ENCODE data around the gene BARX1.

BARX1 gene, protein sequence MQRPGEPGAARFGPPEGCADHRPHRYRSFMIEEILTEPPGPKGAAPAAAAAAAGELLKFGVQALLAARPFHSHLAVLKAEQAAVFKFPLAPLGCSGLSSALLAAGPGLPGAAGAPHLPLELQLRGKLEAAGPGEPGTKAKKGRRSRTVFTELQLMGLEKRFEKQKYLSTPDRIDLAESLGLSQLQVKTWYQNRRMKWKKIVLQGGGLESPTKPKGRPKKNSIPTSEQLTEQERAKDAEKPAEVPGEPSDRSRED
- total RNA-seq, result 0 to 0.17 (median 0) reads per million in 3 donors

DNA sequence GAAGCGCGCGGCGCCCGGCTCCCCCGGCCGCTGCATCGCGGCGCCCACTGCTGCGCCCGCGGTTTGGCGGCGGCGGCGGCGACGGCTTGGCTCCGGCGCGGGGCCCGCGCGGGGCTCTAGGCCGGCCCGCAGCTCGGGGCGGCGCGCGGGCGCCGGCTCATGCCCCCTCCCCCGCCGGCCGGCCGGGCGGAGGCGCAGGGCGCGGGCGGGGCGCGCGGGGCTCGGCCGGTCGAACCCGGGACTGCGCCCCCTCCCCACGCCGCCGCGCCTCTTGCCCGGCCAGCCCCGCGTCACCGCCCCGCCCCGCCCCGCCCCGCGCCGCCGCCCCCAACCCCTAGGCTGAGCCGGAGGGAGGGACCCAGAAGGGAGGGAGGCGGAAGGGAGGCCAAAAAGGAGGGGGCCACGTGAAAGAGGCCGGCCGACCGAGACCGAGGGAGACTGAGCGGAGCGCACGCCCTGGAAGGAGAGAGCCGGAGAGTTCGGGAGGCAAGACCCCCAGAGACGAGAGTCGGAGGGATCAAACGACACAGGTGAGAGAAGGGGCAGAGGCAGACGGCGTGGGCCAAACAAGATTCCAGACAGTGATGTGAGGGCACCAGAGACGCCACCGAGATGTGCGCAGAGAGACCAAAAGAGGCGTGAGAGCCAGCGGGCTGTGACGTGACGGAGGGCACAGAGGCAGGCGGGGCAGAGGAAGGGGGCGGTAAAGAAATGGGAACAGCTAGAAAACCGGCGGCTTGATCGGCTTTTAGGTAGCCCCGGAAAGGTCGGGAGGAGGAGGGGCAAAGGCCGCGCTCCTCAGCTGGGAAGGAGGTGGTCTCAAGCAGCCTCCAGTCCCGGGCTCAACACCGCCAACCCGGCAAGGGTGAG, at the start of gene BARX1:
Gene BARX1, minus strand, starts transcription at position 245 of the 870 bp plus-strand sequence. Its CDS starts 209 bp downstream, at position 36.
- H3K27ac ChIP-seq (ENCODE audit: insufficient read depth, low read length, poor library complexity, severe bottlenecking), result no peak within 1 kb of the TSS
- peaks cover 66% of the 10 kb centered on the region for H3K4me1 ChIP-seq (ENCODE audit: control insufficient read depth, insufficient read depth, low read length, poor library complexity, severe bottlenecking)
- H3K36me3 ChIP-seq (ENCODE audit: control insufficient read depth, insufficient read depth, low read length), result no peaks in the 10 kb centered on the region
- H3K4me3 ChIP-seq (ENCODE audit: insufficient read depth, low read depth, low read length, poor library complexity, severe bottlenecking), result peak within 1 kb of the TSS; percentile 28
- peak in 1 of 3 donors; percentile 13 for DNase-seq
- peaks cover 91% of the 10 kb centered on the region for H3K27me3 ChIP-seq (replicated peaks; ENCODE audit: control insufficient read depth, insufficient read depth, low read length, poor library complexity, severe bottlenecking)
- H3K9me3 ChIP-seq (ENCODE audit: control insufficient read depth, low read length), result no peaks in the 10 kb centered on the region

DNA sequence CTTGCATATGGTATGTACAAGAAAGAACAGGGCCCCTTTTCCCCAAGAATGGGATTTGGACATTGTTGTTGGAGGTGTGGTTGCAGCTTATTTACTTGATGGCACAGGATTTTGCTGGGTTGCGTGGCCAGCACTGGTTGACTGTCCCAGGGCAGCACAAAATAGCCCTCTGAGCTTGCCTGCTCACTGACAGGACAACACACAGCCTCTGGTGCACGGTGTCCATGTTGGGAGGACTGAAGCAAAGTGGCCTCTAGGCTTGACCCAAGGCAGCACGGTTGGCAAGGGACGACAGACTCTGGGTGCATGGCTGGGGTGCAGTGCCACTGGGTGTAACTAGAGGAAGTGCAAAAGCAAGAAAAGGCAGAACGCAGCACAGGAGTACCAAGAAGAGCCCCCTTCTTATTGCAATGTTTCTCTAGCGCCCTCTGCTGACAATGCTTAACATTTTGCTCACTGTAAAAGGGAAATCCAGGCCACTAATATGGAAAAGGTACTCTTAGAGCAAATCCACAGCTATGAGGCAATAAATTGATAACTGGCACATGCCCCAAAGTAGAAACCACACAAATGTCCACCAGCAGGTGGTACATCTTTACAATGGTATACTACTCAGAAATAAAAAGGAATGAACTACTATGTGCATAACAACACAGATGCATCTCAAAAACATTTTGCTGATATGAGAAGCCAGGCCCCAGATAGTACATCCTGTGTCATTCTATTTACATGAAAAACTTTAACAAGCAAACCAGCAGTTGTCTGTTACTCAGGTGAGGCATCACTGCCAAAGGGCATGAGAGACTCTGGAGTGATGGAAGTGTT, 47.4 kb upstream of the BARX1 start:
- Histone ChIP-seq H3K27ac (ENCODE audit: insufficient read depth, low read length, poor library complexity, severe bottlenecking) (no peak overlapping the region), H3K27me3 (replicated peaks; ENCODE audit: control insufficient read depth, insufficient read depth, low read length, poor library complexity, severe bottlenecking) (no peaks in the 10 kb centered on the region)
- no peak for DNase-seq

GRCh38 chr9:93996863-93997262, 41.7 kb upstream of the BARX1 start:
- Histone ChIP-seq H3K9me3 (ENCODE audit: control insufficient read depth, low read length) (no peaks in the 10 kb centered on the region), H3K4me1 (ENCODE audit: control insufficient read depth, insufficient read depth, low read length, poor library complexity, severe bottlenecking) (no peaks in the 10 kb centered on the region), H3K36me3 (ENCODE audit: control insufficient read depth, insufficient read depth, low read length) (no peaks in the 10 kb centered on the region), H3K27ac (ENCODE audit: insufficient read depth, low read length, poor library complexity, severe bottlenecking) (no peak overlapping the region), H3K27me3 (replicated peaks; ENCODE audit: control insufficient read depth, insufficient read depth, low read length, poor library complexity, severe bottlenecking) (no peaks in the 10 kb centered on the region), H3K4me3 (ENCODE audit: insufficient read depth, low read depth, low read length, poor library complexity, severe bottlenecking) (no peak overlapping the region)
- DNase-seq, result no peak

More for the DNA sequence above, 47.4 kb upstream of the BARX1 start:
- Histone ChIP-seq H3K9me3 (ENCODE audit: control insufficient read depth, low read length) (no peaks in the 10 kb centered on the region), H3K4me1 (ENCODE audit: control insufficient read depth, insufficient read depth, low read length, poor library complexity, severe bottlenecking) (no peaks in the 10 kb centered on the region), H3K4me3 (ENCODE audit: insufficient read depth, low read depth, low read length, poor library complexity, severe bottlenecking) (no peak overlapping the region), H3K36me3 (ENCODE audit: control insufficient read depth, insufficient read depth, low read length) (no peaks in the 10 kb centered on the region)

DNA sequence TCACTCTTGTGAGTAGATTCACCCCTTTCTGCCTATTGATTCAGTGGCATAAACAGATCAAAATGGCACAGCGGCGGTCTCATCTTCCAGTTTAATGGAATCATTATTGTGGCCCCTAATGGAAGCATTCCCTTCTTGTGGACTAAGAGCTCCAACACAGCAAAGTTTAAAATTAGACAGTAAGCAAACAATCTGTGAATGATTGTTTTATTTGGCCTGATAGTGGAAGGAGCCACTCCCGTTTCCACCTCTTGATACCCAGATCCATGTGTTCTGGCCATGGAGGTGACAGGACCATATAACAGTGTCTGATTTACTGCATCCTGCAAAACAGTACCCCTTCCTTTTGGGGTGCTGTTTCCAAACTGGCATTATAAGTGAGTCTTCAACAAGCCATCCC, 41.2 kb upstream of the BARX1 start:
- Histone ChIP-seq H3K9me3 (ENCODE audit: control insufficient read depth, low read length) (no peaks in the 10 kb centered on the region), H3K27ac (ENCODE audit: insufficient read depth, low read length, poor library complexity, severe bottlenecking) (no peak overlapping the region), H3K4me1 (ENCODE audit: control insufficient read depth, insufficient read depth, low read length, poor library complexity, severe bottlenecking) (no peaks in the 10 kb centered on the region), H3K4me3 (ENCODE audit: insufficient read depth, low read depth, low read length, poor library complexity, severe bottlenecking) (no peak overlapping the region), H3K27me3 (replicated peaks; ENCODE audit: control insufficient read depth, insufficient read depth, low read length, poor library complexity, severe bottlenecking) (no peaks in the 10 kb centered on the region), H3K36me3 (ENCODE audit: control insufficient read depth, insufficient read depth, low read length) (no peaks in the 10 kb centered on the region)
- DNase-seq, result no peak

DNA sequence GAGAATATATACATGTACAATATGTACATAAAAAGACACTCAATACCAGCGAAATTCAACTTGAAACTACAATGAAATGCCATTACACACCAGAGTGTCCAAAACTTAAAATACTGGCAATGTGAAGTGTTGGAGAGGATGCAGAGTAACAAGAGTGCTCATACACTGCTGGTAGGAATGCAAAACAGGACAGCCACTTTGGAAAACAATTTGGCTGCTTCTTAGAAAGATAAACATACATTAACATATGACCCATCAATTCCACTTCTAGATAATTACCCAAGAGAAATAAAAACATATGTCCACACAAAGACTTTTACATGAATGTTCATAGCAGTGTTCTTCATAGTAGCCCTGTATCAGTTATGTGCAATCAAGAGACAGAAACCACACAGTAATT, 39.4 kb upstream of the BARX1 start:
- no peaks in the 10 kb centered on the region for H3K27me3 ChIP-seq (replicated peaks; ENCODE audit: control insufficient read depth, insufficient read depth, low read length, poor library complexity, severe bottlenecking)
- no peaks in the 10 kb centered on the region for H3K36me3 ChIP-seq (ENCODE audit: control insufficient read depth, insufficient read depth, low read length)
- no peak overlapping the region for H3K4me3 ChIP-seq (ENCODE audit: insufficient read depth, low read depth, low read length, poor library complexity, severe bottlenecking)
- H3K4me1 ChIP-seq (ENCODE audit: control insufficient read depth, insufficient read depth, low read length, poor library complexity, severe bottlenecking), result no peaks in the 10 kb centered on the region
- no peak for DNase-seq
- H3K27ac ChIP-seq (ENCODE audit: insufficient read depth, low read length, poor library complexity, severe bottlenecking), result no peak overlapping the region
- H3K9me3 ChIP-seq (ENCODE audit: control insufficient read depth, low read length), result no peaks in the 10 kb centered on the region

DNA sequence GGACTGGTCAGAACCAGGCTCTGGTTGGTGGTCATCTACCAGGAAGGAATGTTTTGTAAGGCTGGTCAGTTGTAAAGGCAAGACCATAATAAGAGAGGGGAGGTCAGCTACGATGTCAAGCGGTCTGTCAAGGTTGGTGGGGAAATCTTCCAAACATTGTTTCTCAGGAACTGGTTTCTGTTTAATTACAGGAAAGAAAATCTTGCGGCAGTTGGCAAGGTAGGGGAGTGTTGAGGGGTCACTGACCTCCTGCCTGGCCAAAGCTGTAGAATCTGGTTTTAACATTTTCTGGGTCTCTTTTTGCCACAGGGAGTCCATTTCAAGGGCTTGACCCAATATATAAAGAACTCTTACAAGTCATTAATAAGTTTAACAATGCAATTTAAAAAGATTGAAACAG, 39.0 kb upstream of the BARX1 start:
- H3K4me1 ChIP-seq (ENCODE audit: control insufficient read depth, insufficient read depth, low read length, poor library complexity, severe bottlenecking), result no peaks in the 10 kb centered on the region
- no peaks in the 10 kb centered on the region for H3K27me3 ChIP-seq (replicated peaks; ENCODE audit: control insufficient read depth, insufficient read depth, low read length, poor library complexity, severe bottlenecking)
- H3K36me3 ChIP-seq (ENCODE audit: control insufficient read depth, insufficient read depth, low read length), result no peaks in the 10 kb centered on the region
- no peak for DNase-seq
- no peak overlapping the region for H3K4me3 ChIP-seq (ENCODE audit: insufficient read depth, low read depth, low read length, poor library complexity, severe bottlenecking)
- no peaks in the 10 kb centered on the region for H3K9me3 ChIP-seq (ENCODE audit: control insufficient read depth, low read length)
- no peak overlapping the region for H3K27ac ChIP-seq (ENCODE audit: insufficient read depth, low read length, poor library complexity, severe bottlenecking)

- DNase-seq, result no peak
- Histone ChIP-seq H3K36me3 (ENCODE audit: control insufficient read depth, insufficient read depth, low read length) (no peaks in the 10 kb centered on the region), H3K4me3 (ENCODE audit: insufficient read depth, low read depth, low read length, poor library complexity, severe bottlenecking) (no peak overlapping the region), H3K27me3 (replicated peaks; ENCODE audit: control insufficient read depth, insufficient read depth, low read length, poor library complexity, severe bottlenecking) (no peaks in the 10 kb centered on the region), H3K4me1 (ENCODE audit: control insufficient read depth, insufficient read depth, low read length, poor library complexity, severe bottlenecking) (no peaks in the 10 kb centered on the region), H3K27ac (ENCODE audit: insufficient read depth, low read length, poor library complexity, severe bottlenecking) (no peak overlapping the region), H3K9me3 (ENCODE audit: control insufficient read depth, low read length) (no peaks in the 10 kb centered on the region)
These were observed 37.7 kb upstream of the BARX1 start for GRCh38 chr9:93992830-93993229.

DNA sequence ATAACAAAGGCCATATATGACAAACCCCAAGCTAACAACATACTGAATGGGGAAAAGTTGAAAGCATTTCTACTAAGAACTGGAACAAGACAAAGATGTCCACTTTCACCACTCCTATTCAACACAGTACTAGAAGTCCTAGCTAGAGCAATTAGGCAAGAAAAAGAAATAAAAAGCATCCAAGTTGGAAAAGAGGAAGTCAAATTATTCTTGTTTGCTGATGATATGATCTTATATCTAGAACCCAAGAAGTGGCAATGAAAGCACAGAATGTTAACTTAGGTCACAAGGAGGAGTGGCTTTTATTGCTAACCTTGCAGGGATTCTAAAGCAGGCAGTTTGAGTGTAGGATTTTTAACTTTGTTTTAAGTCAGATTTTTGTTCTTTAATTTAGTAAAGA, 35.3 kb upstream of the BARX1 start:
- H3K4me1 ChIP-seq (ENCODE audit: control insufficient read depth, insufficient read depth, low read length, poor library complexity, severe bottlenecking), result no peaks in the 10 kb centered on the region
- no peak overlapping the region for H3K27ac ChIP-seq (ENCODE audit: insufficient read depth, low read length, poor library complexity, severe bottlenecking)
- H3K36me3 ChIP-seq (ENCODE audit: control insufficient read depth, insufficient read depth, low read length), result no peaks in the 10 kb centered on the region
- no peaks in the 10 kb centered on the region for H3K27me3 ChIP-seq (replicated peaks; ENCODE audit: control insufficient read depth, insufficient read depth, low read length, poor library complexity, severe bottlenecking)
- no peak overlapping the region for H3K4me3 ChIP-seq (ENCODE audit: insufficient read depth, low read depth, low read length, poor library complexity, severe bottlenecking)
- no peak for DNase-seq
- no peaks in the 10 kb centered on the region for H3K9me3 ChIP-seq (ENCODE audit: control insufficient read depth, low read length)

DNA sequence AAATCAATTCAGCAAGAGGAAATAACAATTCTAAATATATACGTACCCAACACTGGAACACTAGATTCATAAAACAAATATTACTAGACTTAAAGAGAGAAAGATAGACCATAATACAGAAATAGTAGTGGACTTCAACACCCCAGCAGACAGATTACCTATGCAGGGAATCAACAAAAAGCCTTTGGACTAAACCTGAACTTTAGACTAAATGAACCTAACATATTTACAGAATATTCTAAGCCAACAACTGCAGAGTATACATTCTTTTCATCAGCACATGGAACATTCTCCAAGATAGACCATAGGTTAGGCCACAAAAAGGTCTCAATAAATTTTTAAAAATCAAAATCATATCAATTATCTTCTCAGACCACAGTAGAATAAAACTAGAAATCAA, 32.9 kb upstream of the BARX1 start:
- H3K36me3 ChIP-seq (ENCODE audit: control insufficient read depth, insufficient read depth, low read length), result no peaks in the 10 kb centered on the region
- no peak overlapping the region for H3K4me3 ChIP-seq (ENCODE audit: insufficient read depth, low read depth, low read length, poor library complexity, severe bottlenecking)
- no peaks in the 10 kb centered on the region for H3K4me1 ChIP-seq (ENCODE audit: control insufficient read depth, insufficient read depth, low read length, poor library complexity, severe bottlenecking)
- no peaks in the 10 kb centered on the region for H3K9me3 ChIP-seq (ENCODE audit: control insufficient read depth, low read length)
- no peak overlapping the region for H3K27ac ChIP-seq (ENCODE audit: insufficient read depth, low read length, poor library complexity, severe bottlenecking)
- DNase-seq, result no peak
- no peaks in the 10 kb centered on the region for H3K27me3 ChIP-seq (replicated peaks; ENCODE audit: control insufficient read depth, insufficient read depth, low read length, poor library complexity, severe bottlenecking)
